Measurements from ENCODE around the gene SIRT3. TPM values are rescaled to one million over a fixed set of nuclear protein-coding genes. Genes with fewer than 3 reads are reported as not detected.

Gene SIRT3
- total RNA-seq, 4 donors from 2014 or later: 12.6 to 18.4 (median 14.2) TPM

DNA sequence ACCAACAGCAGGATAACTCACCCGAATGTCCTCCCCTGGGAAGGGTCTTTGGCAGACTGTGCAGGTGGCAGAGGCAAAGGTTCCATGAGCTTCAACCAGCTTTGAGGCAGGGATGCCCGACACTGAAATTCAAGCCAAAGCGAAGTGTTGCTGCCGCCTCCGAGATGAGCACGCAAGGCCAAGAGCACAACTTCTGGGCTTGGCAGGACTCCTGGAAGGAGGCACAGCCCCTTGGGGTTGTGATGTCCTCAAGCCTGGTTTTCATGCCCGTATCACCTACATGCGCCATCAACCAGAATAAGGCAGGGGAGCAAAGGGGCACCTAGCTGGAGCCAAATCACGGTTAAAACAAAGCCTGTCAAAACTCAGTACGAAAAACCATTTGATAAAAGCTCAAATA lies 5.7 kb downstream of the SIRT3 start:
- intact Hi-C loops (cut with DNase I; ENCODE audit: low total_unique reads): no loop called here
- 95 to 96% methylated on average over 10 of the region's 10 CpGs for WGBS, 2 donors
- no peak overlapping the region for H3K4me3 ChIP-seq (ENCODE audit: low read depth, poor library complexity, severe bottlenecking)
- peak in 1 of 2 donors; percentile 57 for DNase-seq (ENCODE audit: low spot score in 2 of 2)
- no peak for TF ChIP-seq POLR2A (IDR thresholded peaks at IDR 0.05)
- TF ChIP-seq, protein P1, sequence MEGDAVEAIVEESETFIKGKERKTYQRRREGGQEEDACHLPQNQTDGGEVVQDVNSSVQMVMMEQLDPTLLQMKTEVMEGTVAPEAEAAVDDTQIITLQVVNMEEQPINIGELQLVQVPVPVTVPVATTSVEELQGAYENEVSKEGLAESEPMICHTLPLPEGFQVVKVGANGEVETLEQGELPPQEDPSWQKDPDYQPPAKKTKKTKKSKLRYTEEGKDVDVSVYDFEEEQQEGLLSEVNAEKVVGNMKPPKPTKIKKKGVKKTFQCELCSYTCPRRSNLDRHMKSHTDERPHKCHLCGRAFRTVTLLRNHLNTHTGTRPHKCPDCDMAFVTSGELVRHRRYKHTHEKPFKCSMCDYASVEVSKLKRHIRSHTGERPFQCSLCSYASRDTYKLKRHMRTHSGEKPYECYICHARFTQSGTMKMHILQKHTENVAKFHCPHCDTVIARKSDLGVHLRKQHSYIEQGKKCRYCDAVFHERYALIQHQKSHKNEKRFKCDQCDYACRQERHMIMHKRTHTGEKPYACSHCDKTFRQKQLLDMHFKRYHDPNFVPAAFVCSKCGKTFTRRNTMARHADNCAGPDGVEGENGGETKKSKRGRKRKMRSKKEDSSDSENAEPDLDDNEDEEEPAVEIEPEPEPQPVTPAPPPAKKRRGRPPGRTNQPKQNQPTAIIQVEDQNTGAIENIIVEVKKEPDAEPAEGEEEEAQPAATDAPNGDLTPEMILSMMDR (IDR thresholded peaks at IDR 0.05): no peak

DNA sequence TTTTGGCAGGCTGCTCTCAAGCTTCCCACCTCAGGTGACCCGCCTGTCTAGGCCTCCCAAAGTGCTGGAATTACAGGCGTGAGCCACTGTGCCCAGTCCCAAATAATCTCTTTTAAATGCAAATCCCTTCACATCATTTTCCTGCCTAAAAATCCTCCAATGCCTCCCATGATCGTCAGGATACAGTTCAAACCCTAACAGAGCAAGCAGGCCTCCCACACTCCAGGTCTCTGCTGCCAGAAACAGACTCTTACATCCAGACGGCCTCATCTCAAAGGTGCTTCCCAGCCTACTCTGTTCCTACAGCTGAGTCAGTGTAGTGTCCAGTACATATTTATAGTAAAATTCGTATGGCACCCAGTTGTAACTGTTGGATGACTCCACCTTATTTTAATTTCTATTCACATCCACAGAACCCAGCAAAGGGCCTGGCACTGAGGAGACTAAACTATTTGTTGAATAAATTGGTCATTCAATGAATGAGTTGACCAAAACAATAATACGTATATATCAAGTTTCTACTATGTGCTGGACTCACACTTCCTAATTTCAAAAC lies 8.2 kb downstream of the SIRT3 start:
- 86 to 87% methylated on average over 6 of the region's 6 CpGs for WGBS, 2 donors
- DNase-seq (ENCODE audit: low spot score in 2 of 2): peak in 1 of 2 donors; percentile 2
- H3K4me3 ChIP-seq (ENCODE audit: low read depth, poor library complexity, severe bottlenecking): no peak overlapping the region
- intact Hi-C loops (cut with DNase I; ENCODE audit: low total_unique reads): no loop called here
- TF ChIP-seq, protein P1 (IDR thresholded peaks at IDR 0.05): no peak
- no peak for TF ChIP-seq POLR2A (IDR thresholded peaks at IDR 0.05)

- peak in 1 of 2 donors; percentile 15 for DNase-seq (ENCODE audit: low spot score in 2 of 2)
- intact Hi-C loops (cut with DNase I; ENCODE audit: low total_unique reads): no loop called here
- no peak for TF ChIP-seq POLR2A (IDR thresholded peaks at IDR 0.05)
- TF ChIP-seq, protein P1 (IDR thresholded peaks at IDR 0.05): no peak
- WGBS, 2 donors: 89 to 93% methylated on average over 10 of the region's 10 CpGs
- H3K4me3 ChIP-seq (ENCODE audit: low read depth, poor library complexity, severe bottlenecking): no peak overlapping the region
These were observed 10.2 kb downstream of the SIRT3 start for GRCh38 chr11:225734-226453.

- DNase-seq (ENCODE audit: low spot score in 2 of 2): peak in 1 of 2 donors; percentile 1
- WGBS, 2 donors: 85 to 89% methylated on average over 7 of the region's 7 CpGs
- intact Hi-C loops (cut with DNase I; ENCODE audit: low total_unique reads): no loop called here
These were observed 11.7 kb downstream of the SIRT3 start for GRCh38 chr11:224424-224823.

GRCh38 chr11:223884-224283 lies 12.3 kb downstream of the SIRT3 start:
- TF ChIP-seq, protein P1 (IDR thresholded peaks at IDR 0.05): no peak
- no peak for TF ChIP-seq POLR2A (IDR thresholded peaks at IDR 0.05)
- H3K4me3 ChIP-seq (ENCODE audit: low read depth, poor library complexity, severe bottlenecking): no peak overlapping the region
- DNase-seq (ENCODE audit: low spot score in 2 of 2): peak in 1 of 2 donors; percentile 18
- intact Hi-C loops (cut with DNase I; ENCODE audit: low total_unique reads): no loop called here
- WGBS, 2 donors: 84 to 98% methylated on average over 7 to 8 of the region's 9 CpGs

More at GRCh38 chr11:224424-224823, 11.7 kb downstream of the SIRT3 start:
- H3K4me3 ChIP-seq (ENCODE audit: low read depth, poor library complexity, severe bottlenecking): no peak overlapping the region
- TF ChIP-seq POLR2A (IDR thresholded peaks at IDR 0.05): no peak
- TF ChIP-seq, protein P1 (IDR thresholded peaks at IDR 0.05): no peak
